ENCODE results near the gene KANK4.

The KANK4 gene

GRCh38 chr1:62346886-62347285, 27.7 kb upstream of the KANK4 start:
- TF ChIP-seq TCF12 (IDR thresholded peaks at IDR 0.05; ENCODE audit: low read depth), result no peak
- TF ChIP-seq EP300 (IDR thresholded peaks at IDR 0.05; ENCODE audit: borderline replicate concordance), result no peak
- no peak for TF ChIP-seq TEAD4 (IDR thresholded peaks at IDR 0.05)
- no peak for TF ChIP-seq NFIC (IDR thresholded peaks at IDR 0.05)

GRCh38 chr1:62343911-62344310, 24.7 kb upstream of the KANK4 start:
- no peak for TF ChIP-seq TEAD4 (IDR thresholded peaks at IDR 0.05)
- no peak for TF ChIP-seq NFIC (IDR thresholded peaks at IDR 0.05)
- no peak for TF ChIP-seq MAX (IDR thresholded peaks at IDR 0.05)
- TF ChIP-seq FOXM1 (IDR thresholded peaks at IDR 0.05; ENCODE audit: borderline replicate concordance, low read depth), result no peak
- TF ChIP-seq TAF1 (IDR thresholded peaks at IDR 0.05; ENCODE audit: low read depth), result no peak
- TF ChIP-seq TCF12 (IDR thresholded peaks at IDR 0.05; ENCODE audit: low read depth), result no peak
- TF ChIP-seq CEBPB (IDR thresholded peaks at IDR 0.05), result no peak
- no peak for TF ChIP-seq EP300 (IDR thresholded peaks at IDR 0.05; ENCODE audit: borderline replicate concordance)
- no peak for TF ChIP-seq EGR1 (IDR thresholded peaks at IDR 0.05)
- no peak for TF ChIP-seq USF1 (IDR thresholded peaks at IDR 0.05)
- no peak for TF ChIP-seq ZBTB7A (IDR thresholded peaks at IDR 0.05; ENCODE audit: low read depth)
- TF ChIP-seq CREB1 (IDR thresholded peaks at IDR 0.05; ENCODE audit: low read depth), result no peak
- TF ChIP-seq REST (IDR thresholded peaks at IDR 0.05; ENCODE audit: low read depth), result no peak
- no peak for TF ChIP-seq RAD21 (IDR thresholded peaks at IDR 0.05; ENCODE audit: low read depth)
- no peak for TF ChIP-seq YY1 (IDR thresholded peaks at IDR 0.05; ENCODE audit: low read depth)

GRCh38 chr1:62342270-62342669, 23.0 kb upstream of the KANK4 start:
- TF ChIP-seq REST (IDR thresholded peaks at IDR 0.05; ENCODE audit: low read depth) (no peak), EGR1 (IDR thresholded peaks at IDR 0.05) (no peak), TEAD4 (IDR thresholded peaks at IDR 0.05) (no peak), CREB1 (IDR thresholded peaks at IDR 0.05; ENCODE audit: low read depth) (no peak), ZBTB7A (IDR thresholded peaks at IDR 0.05; ENCODE audit: low read depth) (no peak), CEBPB (IDR thresholded peaks at IDR 0.05) (no peak), FOXM1 (IDR thresholded peaks at IDR 0.05; ENCODE audit: borderline replicate concordance, low read depth) (no peak), TCF12 (IDR thresholded peaks at IDR 0.05; ENCODE audit: low read depth) (no peak), MAX (IDR thresholded peaks at IDR 0.05) (no peak), RAD21 (IDR thresholded peaks at IDR 0.05; ENCODE audit: low read depth) (no peak), YY1 (IDR thresholded peaks at IDR 0.05; ENCODE audit: low read depth) (no peak), NFIC (IDR thresholded peaks at IDR 0.05) (no peak), TAF1 (IDR thresholded peaks at IDR 0.05; ENCODE audit: low read depth) (no peak), USF1 (IDR thresholded peaks at IDR 0.05) (no peak), EP300 (IDR thresholded peaks at IDR 0.05; ENCODE audit: borderline replicate concordance) (no peak)

- no peak for TF ChIP-seq MAX (IDR thresholded peaks at IDR 0.05)
- no peak for TF ChIP-seq FOXM1 (IDR thresholded peaks at IDR 0.05; ENCODE audit: borderline replicate concordance, low read depth)
- no peak for TF ChIP-seq TAF1 (IDR thresholded peaks at IDR 0.05; ENCODE audit: low read depth)
- no peak for TF ChIP-seq REST (IDR thresholded peaks at IDR 0.05; ENCODE audit: low read depth)
- TF ChIP-seq CEBPB (IDR thresholded peaks at IDR 0.05), result no peak
- no peak for TF ChIP-seq TCF12 (IDR thresholded peaks at IDR 0.05; ENCODE audit: low read depth)
- no peak for TF ChIP-seq USF1 (IDR thresholded peaks at IDR 0.05)
- no peak for TF ChIP-seq EGR1 (IDR thresholded peaks at IDR 0.05)
- TF ChIP-seq ZBTB7A (IDR thresholded peaks at IDR 0.05; ENCODE audit: low read depth), result no peak
- TF ChIP-seq RAD21 (IDR thresholded peaks at IDR 0.05; ENCODE audit: low read depth), result no peak
- TF ChIP-seq NFIC (IDR thresholded peaks at IDR 0.05), result no peak
- no peak for TF ChIP-seq YY1 (IDR thresholded peaks at IDR 0.05; ENCODE audit: low read depth)
- no peak for TF ChIP-seq TEAD4 (IDR thresholded peaks at IDR 0.05)
- no peak for TF ChIP-seq EP300 (IDR thresholded peaks at IDR 0.05; ENCODE audit: borderline replicate concordance)
- TF ChIP-seq CREB1 (IDR thresholded peaks at IDR 0.05; ENCODE audit: low read depth), result no peak
Observed at GRCh38 chr1:62341615-62342014, 22.4 kb upstream of the KANK4 start.
